GM10266 (cell line): ENCODE measurements around the gene KIF4A.
"Not testable (repeated sequence)": the region's sequence is repeated elsewhere in the genome, so short reads cannot be mapped to it uniquely, and the experiment has no call there.

ENCODE experiments used
- DNase-seq: peaks from one replicate; pipeline ENCODE4 v3.0.0; 2012; ENCODE audit errors: extremely low spot score
- CTCF ChIP-seq: IDR thresholded peaks from 2 replicates; pipeline ENCODE4 v1.5.1; 2012; ENCODE audit warnings: mild to moderate bottlenecking, low read depth; ENCODE audit not compliant: control insufficient read depth, insufficient read depth; ENCODE audit errors: missing control alignments

The KIF4A gene

GRCh38 chrX:70352496-70352895, 62.6 kb downstream of the KIF4A start:
- no peak for TF ChIP-seq CTCF
- DNase-seq: no peak

- TF ChIP-seq CTCF: no peak
- no peak for DNase-seq
Measured at GRCh38 chrX:70353514-70353913, 63.6 kb downstream of the KIF4A start.

- DNase-seq: no peak
- TF ChIP-seq CTCF: no peak
Measured at GRCh38 chrX:70354716-70355115, 64.8 kb downstream of the KIF4A start.

- TF ChIP-seq CTCF: no peak
- no peak for DNase-seq
Measured at GRCh38 chrX:70359458-70359857, 69.6 kb downstream of the KIF4A start.

- DNase-seq: no peak
- no peak for TF ChIP-seq CTCF
Measured at GRCh38 chrX:70360366-70360765, 70.5 kb downstream of the KIF4A start.

- not testable (repeated sequence) for DNase-seq
Measured at GRCh38 chrX:70368731-70369130, 78.8 kb downstream of the KIF4A start.

GRCh38 chrX:70386235-70386634, 96.3 kb downstream of the KIF4A start:
- DNase-seq: no peak
- no peak for TF ChIP-seq CTCF

- TF ChIP-seq CTCF: no peak
- no peak for DNase-seq
Measured at GRCh38 chrX:70398899-70399298, 109.0 kb downstream of the KIF4A start.

GRCh38 chrX:70400181-70400580, 110.3 kb downstream of the KIF4A start:
- not testable (repeated sequence) for DNase-seq
